ENCODE results near the gene ACE.

ACE gene

GRCh38 chr17:63489291-63489690, 12.4 kb downstream of the ACE start:
- no peaks in the 10 kb centered on the region for H3K36me3 Mint-ChIP-seq (ENCODE audit: low read depth)
- no peak overlapping the region for H3K4me3 Mint-ChIP-seq
- TF ChIP-seq CTCF (IDR thresholded peaks at IDR 0.05; ENCODE audit: unreplicated experiment in 3 of 3) = no peak

GRCh38 chr17:63490329-63490728, 13.5 kb downstream of the ACE start:
- Mint-ChIP-seq H3K27me3 (ENCODE audit: low read depth) (peaks cover 30% of the 10 kb centered on the region), H3K36me3 (ENCODE audit: low read depth) (no peaks in the 10 kb centered on the region), H3K9me3 (no peaks in the 10 kb centered on the region), H3K4me3 (no peak overlapping the region), H3K27ac (peak overlapping the region in 1 of 3 experiments; percentile 36), H3K4me1 (peaks cover 5% of the 10 kb centered on the region)
- no peak for TF ChIP-seq CTCF (IDR thresholded peaks at IDR 0.05; ENCODE audit: unreplicated experiment in 3 of 3)

More at GRCh38 chr17:63489291-63489690, 12.4 kb downstream of the ACE start:
- Mint-ChIP-seq H3K27ac (no peak overlapping the region), H3K9me3 (no peaks in the 10 kb centered on the region), H3K4me1 (no peaks in the 10 kb centered on the region), H3K27me3 (ENCODE audit: low read depth) (peaks cover 30% of the 10 kb centered on the region)

GRCh38 chr17:63490858-63491400, 14.1 kb downstream of the ACE start:
- no peaks in the 10 kb centered on the region for H3K9me3 Mint-ChIP-seq
- H3K36me3 Mint-ChIP-seq (ENCODE audit: low read depth) = no peaks in the 10 kb centered on the region
- H3K27ac Mint-ChIP-seq = no peak overlapping the region
- no peak for TF ChIP-seq CTCF (IDR thresholded peaks at IDR 0.05; ENCODE audit: unreplicated experiment in 3 of 3)
- H3K4me1 Mint-ChIP-seq = peaks cover 5% of the 10 kb centered on the region
- H3K4me3 Mint-ChIP-seq = no peak overlapping the region
- peaks cover 28% of the 10 kb centered on the region for H3K27me3 Mint-ChIP-seq (ENCODE audit: low read depth)

GRCh38 chr17:63491413-63491812, 14.6 kb downstream of the ACE start:
- Mint-ChIP-seq H3K27ac (no peak overlapping the region), H3K27me3 (ENCODE audit: low read depth) (peaks cover 24% of the 10 kb centered on the region), H3K9me3 (no peaks in the 10 kb centered on the region), H3K4me3 (no peak overlapping the region), H3K36me3 (ENCODE audit: low read depth) (no peaks in the 10 kb centered on the region), H3K4me1 (peaks cover 5% of the 10 kb centered on the region)
- no peak for TF ChIP-seq CTCF (IDR thresholded peaks at IDR 0.05; ENCODE audit: unreplicated experiment in 3 of 3)

GRCh38 chr17:63491977-63492618, 15.2 kb downstream of the ACE start:
- H3K9me3 Mint-ChIP-seq = no peaks in the 10 kb centered on the region
- H3K36me3 Mint-ChIP-seq (ENCODE audit: low read depth) = no peaks in the 10 kb centered on the region
- no peak for TF ChIP-seq CTCF (IDR thresholded peaks at IDR 0.05; ENCODE audit: unreplicated experiment in 3 of 3)
- peaks cover 22% of the 10 kb centered on the region for H3K27me3 Mint-ChIP-seq (ENCODE audit: low read depth)
- H3K4me1 Mint-ChIP-seq = peaks cover 5% of the 10 kb centered on the region
- H3K4me3 Mint-ChIP-seq = no peak overlapping the region
- H3K27ac Mint-ChIP-seq = no peak overlapping the region

- Mint-ChIP-seq H3K27me3 (ENCODE audit: low read depth) (peaks cover 18% of the 10 kb centered on the region), H3K4me3 (no peak overlapping the region), H3K9me3 (no peaks in the 10 kb centered on the region), H3K36me3 (ENCODE audit: low read depth) (no peaks in the 10 kb centered on the region), H3K27ac (peak overlapping the region in 1 of 3 experiments; percentile 48), H3K4me1 (peaks cover 5% of the 10 kb centered on the region)
- TF ChIP-seq CTCF (IDR thresholded peaks at IDR 0.05; ENCODE audit: unreplicated experiment in 3 of 3) = no peak
Observed at GRCh38 chr17:63492940-63493339, 16.1 kb downstream of the ACE start.
